COLO829 (cell line): ENCODE measurements around the gene IRX6.
A peak's percentile ranks its signal among the peaks of the same experiment; 100 is the strongest.

Source experiments
- DNase-seq: peaks from one replicate; pipeline ENCODE4 v3.0.0; 2012; ENCODE audit warnings: low spot score

Gene IRX6

DNA sequence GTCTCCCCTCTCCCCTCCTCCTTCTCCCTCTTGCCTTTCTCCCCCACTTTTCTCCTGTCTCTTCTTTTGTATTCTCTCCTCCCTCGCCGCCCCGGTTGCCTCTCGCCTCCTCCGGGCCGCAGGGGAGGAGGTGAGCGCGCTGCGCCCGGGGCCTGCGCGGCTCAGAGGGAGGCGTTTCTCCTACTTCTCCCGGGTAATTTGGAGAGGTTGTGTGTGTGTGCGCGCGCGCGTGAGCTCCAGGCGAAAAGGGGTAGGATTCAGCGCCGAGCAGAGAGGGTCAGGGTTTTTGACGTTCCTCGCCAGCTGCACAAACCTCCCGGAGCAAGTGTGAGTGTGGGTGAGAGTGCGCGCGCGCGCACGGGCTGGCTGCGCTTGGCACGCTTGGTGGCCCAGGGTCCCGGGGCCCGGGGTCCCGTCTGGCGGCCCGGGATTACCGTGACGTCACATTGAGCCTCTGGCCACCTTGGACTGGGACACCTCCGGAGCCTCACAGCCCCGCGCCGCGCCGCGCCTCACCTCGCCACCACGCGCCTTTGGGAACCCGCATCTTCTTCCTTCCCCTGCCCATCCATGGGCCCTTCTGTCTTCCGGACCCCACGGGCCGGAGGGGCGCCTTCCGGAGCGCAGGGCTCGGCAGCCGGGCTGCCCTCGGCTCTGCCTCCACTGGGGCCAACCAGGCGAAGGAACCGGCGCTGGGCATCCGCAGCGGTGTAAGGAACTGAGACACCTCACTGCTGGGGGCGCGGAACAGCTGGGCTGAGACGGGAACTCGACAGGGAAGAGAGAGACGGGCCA is 479 bp downstream of the IRX6 start:
- DNase-seq: no peak

DNA sequence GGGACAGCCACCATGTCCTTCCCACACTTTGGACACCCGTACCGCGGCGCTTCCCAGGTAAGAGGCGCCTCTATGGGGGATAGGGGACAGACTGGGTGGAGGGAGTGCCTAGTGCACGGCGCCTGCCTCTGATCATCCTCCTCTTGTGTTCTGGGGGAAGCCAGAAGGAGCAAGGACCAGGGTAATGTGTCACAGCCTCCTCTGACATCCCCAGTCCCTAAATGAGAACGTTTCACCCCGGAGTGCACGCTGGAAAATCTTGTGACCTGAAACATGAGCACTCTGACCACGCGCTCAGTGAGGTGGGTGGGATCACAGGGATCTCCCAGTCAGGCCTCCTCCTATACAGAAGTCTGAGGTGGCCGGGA is 1.1 kb downstream of the IRX6 start:
- no peak for DNase-seq

DNA sequence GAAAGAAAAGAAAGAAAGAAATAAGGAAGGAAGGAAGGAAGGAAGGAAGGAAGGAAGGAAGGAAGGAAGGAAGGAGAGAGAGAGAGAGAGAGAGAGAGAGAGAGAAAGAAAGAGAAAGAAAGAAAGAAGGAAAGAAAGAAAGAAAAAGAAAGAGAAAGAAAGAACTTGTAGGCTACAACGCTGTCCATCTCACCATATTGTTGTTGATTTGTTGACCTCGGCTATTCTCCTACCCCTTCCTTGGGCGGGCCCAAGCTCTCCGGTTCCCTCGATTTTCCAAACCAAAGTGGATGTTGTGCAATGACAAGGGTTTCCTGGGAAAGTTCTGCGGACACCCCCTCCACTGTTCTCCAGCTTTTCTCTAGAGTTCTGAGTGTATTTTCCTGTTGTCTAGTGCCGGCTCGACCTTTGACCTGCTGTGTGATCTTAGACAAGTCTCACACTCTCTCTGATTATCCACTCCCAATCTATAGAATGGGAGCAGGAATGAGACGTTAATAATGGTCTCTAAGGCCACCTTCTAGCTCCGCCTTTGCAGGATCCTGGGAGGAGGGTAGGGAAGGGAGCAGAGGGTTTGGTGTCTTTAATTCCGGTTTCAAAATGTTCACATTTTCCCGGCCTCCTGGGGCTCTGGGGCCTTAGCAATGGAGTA is 1.6 kb downstream of the IRX6 start:
- no peak for DNase-seq

DNA sequence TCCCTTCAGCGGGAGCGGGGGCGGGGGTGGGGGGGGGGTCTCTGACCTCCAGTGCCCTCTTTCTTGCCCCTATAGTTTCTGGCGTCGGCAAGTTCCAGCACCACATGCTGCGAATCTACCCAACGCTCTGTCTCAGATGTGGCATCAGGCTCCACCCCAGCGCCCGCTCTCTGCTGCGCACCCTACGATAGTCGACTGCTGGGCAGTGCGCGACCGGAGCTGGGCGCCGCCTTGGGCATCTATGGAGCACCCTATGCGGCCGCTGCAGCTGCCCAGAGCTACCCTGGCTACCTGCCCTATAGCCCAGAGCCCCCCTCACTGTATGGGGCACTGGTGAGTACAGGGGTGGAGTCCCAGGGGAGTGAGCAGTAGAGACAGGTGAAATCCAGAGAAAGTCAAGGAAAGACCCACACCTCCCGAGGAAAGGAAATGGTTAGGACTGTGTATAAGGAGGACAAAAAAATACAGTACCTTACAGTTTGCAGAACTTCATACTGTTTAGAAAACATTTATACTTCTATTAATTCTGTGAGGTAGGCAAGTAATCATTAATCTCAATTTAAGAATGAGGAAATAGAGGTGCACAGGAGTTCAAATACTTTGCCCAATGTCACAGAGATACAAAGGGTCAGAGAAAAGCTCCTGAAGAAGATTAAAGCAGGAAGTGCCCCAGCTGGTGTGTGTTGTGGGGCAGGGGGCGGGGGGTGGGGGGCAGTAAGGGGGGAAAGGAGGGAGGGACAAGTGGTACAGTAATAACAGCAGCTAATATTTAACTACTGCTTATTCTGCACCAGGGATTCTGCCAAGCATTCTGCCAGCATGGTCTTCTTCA is 2.5 kb downstream of the IRX6 start:
- DNase-seq: no peak

DNA sequence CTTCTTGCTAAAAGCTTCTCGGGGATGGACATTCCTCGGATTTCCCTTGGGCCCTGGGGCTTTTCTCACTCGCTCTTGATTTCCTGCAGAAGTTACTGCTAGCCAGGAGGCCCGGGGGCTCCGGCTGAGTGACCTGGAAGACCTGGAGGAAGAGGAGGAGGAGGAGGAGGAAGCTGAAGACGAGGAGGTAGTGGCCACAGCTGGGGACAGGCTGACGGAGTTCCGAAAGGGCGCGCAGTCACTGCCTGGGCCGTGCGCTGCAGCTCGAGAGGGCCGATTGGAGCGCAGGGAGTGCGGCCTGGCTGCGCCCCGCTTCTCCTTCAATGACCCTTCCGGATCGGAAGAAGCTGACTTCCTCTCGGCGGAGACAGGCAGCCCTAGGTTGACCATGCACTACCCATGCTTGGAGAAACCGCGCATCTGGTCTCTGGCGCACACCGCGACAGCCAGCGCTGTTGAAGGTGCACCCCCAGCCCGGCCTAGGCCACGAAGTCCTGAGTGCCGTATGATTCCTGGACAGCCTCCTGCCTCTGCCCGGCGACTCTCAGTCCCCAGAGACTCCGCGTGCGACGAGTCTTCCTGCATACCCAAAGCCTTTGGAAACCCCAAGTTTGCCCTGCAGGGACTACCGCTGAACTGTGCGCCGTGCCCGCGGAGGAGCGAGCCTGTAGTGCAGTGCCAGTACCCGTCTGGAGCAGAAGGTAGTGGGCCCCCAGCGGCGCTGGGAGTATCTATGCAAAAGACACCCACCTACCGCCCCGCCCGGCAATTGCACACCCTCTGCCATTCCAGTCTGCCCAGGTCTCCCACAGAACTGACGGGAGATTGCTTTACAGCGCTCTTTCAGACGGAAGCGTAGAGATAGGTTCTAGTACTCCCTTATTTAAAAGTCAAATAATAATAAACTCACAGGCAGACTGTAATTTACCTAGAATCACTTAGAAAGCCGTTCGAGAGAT is 4.9 kb downstream of the IRX6 start:
- no peak for DNase-seq

DNA sequence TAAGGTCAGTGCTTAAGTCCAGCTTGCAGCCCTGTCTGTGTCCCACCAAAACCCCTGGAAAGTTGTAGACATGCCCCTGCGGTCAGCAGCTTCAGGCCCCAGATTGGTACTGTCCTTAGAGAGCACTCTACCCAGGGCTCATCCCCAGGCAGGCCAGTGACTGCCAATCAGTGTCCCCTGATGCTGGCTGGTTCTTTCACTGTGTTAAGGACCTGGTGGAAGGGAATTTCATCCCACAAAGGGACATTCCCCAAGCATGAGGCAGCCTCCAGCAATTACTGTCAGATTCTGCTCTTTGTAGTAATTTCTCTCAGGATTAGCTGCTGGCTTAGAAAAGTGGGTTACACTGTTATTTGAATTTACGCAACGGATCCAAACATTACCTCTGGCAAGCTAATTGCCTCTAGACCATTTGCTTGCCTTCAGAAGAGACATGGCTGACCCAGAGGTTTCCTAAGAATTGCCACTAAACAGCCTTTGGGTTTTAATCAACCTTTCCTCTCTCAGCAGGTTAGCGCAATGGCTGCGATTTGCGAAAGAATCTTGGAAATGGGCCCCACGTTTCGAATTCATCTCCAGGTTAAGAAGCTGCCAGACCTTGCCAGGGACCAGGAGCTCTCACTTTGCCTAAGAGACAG is 5.9 kb downstream of the IRX6 start:
- no peak for DNase-seq

DNA sequence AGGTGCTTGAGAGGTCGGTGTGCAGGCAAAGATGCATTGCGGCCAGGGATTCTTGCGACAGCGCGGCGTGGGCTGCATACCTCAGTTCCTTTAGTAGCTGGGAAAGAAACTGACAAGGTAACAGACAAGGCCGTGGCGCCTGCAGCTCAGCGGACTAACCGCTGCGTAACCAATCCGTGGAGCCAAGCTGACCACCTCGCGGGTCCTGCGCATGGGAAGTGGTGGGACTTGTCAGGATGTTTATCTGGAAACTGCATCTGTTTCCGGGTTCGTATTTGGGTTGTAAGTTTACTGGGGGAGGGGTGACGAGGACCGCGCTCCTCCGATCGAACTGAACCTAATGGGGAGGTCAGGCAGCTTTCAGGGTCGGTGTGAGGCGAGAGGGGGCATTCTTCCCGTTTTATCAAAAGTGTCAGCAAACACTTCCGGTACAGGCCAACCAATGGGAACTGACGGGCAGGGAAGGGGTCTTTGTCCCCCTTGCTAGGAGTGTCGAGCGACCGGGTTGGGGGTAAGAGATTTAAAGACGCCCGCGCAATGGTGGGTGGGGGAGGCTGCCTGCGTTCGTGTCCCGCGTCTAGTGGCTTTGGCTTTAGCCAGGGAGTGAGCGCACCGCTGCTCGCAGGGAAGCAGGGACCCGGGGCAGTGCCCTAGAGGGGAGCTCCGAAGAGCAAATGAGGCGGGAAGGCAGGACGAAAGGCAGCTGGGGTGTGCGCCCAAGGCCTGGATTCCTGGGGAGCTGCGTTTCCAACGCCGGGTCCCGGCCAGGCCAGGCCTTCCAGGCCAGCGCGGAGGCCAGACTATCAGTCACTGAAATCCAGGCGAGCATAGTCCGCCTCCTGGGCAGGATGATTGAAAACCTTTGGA is 7.0 kb downstream of the IRX6 start:
- no peak for DNase-seq

DNA sequence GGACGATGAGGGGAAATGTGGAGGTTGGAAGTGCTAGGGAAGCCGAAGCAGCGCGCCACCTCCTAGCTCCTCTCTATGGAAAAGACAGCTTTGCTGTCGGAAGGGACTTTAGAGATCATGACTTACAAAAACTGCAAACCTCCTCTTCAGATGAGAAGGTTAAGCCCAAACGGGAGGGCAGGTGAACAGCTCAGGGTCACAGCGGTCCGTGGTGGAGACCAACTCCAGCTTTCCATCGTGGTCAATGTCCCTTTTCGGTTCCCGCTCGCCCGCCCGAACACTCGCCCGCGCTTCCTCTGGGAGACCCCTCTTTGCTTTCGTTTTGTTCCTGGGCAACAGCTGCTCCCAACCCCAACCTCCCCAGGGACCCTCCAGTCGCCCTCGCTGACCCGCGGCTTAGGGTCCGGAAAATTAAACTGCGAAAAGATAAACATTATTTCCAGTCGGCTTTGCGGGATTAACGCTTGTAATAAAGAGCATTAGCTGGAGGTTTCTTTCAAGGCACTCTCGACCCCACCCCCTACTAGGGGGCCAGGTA is 7.7 kb downstream of the IRX6 start:
- DNase-seq: no peak

DNA sequence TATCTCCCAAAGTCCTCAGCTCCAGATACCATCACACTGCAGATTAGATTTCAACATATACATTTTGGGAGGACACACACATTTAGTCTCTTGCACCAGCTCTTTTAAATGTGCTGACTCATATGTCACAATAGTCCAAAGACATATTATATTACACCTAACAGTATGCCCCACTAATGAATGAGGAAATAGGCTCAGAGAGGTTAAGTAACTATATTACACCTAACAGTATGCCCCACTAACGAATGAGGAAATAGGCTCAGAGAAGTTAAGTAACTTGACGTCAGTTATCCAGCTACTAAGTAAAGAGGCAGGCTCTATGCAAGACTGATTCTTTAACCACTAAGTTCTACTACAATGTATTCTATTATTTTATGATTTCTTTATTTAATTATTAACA is 9.7 kb downstream of the IRX6 start:
- no peak for DNase-seq

DNA sequence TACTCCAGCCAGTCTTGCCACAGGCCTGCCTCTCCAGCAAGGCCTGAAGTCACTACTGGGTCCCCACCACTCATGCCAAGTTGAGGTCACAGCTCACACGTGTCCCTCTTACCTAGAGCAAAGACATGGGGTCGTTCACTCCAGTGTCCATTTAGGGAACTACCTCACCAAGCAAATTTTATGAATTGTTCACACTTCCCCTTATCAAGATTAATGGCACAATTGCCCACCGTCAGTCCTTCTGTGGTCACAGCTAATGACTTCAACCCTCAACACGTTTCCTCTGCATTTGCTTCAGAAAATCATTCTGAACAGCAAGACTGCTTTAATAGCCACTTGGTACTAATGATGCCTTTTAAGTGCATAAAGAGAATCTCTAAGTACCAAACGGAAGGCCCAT is 14.6 kb downstream of the IRX6 start:
- DNase-seq: no peak

DNA sequence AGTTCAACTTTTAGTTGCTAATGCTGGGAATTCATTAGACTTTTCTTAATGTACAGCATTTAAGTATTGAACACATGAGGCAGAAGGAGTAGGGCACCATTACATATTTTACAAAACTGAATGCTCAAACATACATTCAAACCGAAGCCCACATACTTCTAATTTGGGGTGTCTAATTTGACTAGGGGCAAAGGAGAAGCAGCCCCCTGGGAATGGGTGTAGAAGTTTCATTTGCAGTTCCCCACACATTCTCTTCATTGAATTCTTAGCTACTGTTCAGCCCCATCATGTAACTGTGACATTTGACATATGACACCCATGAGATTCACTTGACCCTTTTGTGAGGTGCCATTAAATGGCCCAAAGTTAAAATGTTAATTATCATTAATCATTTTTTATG is 16.4 kb downstream of the IRX6 start:
- DNase-seq: no peak

DNA sequence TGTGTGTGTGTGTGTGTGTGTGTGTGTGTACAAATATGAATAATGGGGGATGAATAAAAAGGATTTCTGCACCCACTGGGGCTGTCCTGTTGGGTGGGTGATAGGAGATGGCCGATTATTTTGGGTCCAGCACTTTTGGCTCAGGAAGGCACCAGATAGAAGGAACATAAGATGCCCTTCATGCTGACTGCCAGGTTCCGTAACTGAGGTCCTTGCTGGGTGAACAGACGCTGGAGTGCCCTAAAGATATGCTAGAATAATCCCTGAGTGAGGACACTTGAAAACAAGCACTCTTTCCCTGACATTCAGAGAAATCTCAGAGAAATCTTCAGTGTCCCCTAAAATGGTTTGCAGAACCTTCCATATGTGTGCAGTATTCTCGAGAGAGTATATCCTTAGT is 17.7 kb downstream of the IRX6 start:
- no peak for DNase-seq

DNA sequence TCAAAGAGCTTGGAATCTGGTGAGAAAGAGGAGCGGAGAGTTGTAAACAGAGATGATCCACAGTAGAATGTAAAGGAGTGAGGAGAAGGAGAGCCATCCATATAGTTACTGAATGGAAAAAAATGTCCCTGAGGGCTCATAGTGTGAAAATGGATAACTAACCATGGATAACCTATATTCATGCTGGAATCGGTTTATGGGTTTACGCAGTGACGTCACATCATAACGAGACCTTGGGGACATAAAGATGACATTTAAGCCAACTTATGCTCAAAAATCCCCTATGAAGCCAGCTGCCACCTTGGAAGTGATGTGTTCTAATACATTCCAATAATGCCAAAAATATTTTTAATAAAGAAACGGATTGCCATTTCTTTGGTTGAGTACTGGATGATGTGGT is 22.5 kb downstream of the IRX6 start:
- no peak for DNase-seq

DNA sequence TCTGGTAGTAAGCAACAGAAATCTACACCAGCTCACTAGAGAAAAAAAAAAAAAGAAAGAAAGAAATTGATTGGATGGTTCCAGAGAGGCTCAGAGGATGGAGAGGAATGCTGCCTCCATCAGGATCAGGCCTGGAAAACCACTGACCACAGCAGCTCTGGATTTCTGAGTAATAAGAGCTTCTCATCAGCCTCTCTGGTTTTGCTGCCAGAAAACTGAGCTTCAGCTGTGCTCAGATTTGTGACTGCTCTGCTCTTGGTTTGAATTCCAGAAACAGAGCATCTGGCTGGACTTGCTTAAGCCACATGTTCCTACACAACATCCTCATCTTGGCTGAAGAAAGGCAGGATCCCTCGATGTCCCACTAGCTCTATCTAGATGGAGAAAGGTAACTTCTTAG is 25.9 kb downstream of the IRX6 start:
- no peak for DNase-seq

DNA sequence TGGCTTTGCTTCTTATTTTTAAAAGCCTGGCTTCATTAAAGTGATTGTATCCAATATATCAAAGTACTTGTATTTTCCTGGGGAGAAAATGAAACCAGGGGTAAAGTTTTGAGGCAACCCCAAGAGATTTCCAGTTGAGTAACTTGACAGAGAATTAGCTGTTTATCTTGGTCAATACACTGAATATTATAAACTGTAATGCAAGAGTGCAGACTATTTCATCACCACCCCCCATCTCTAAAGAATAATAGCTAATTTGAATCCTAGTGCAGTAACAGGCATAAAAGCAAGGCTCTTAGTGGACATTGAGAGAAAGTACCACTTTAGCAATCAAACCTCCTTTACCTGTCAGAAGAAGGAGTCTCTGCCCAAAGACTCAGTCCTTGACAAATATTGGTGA is 27.0 kb downstream of the IRX6 start:
- DNase-seq: no peak

DNA sequence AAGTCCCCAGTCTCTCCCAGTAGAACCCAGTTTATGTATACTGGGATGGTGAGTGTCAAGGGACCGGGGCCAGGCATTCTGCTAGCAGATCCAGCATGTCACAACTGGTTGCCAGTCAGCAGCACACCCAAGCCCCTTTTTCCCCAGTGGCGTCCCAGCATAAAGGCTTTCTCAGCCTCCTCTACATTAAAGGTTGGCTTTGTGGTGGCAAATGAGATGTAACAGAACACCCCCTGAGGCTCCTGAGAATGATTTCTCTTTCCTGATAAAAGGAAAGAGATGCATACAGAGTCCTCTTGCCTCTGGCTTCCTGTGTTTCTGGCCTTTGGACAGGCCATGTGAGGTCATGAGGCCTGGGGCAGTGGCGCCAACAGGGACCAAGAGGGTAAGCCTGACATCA is 27.9 kb downstream of the IRX6 start:
- DNase-seq: no peak

DNA sequence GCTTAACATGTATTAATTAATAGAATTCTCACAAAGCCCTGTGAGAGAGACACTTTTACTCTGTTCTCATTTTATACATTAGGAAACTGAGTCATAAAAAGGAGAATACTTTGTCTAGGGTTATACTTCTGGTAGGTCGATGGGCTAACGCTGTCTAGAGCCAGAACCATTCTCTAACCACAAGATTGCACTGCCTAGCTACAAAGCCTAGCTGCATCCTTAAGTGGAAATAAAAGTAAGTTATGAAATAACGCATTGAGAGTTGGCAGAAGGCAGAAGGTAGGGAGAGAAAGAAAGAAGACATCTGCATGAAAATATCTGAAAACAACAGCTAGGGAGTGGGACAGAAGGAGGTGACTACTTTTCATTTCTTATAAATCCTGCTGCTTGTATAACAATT is 33.2 kb downstream of the IRX6 start:
- no peak for DNase-seq

DNA sequence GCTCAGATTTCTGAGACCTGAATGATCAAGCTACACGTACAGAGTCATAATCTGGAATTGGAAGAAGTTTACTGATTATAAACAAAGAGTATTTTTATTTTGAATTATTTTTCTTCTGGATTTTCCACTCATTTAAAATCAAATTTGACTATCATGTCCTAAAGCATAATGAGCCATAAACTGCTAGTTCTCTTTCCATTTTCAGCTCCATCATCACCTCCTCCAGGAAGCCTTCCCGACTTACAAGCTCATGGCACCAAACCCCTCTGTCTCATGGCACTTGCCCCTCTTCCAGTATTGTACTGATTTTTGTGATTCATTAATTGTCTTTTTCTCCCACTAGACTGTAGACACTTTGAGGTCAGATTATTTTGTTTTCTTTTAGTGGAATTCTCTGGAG is 35.9 kb downstream of the IRX6 start:
- DNase-seq: no peak

DNA sequence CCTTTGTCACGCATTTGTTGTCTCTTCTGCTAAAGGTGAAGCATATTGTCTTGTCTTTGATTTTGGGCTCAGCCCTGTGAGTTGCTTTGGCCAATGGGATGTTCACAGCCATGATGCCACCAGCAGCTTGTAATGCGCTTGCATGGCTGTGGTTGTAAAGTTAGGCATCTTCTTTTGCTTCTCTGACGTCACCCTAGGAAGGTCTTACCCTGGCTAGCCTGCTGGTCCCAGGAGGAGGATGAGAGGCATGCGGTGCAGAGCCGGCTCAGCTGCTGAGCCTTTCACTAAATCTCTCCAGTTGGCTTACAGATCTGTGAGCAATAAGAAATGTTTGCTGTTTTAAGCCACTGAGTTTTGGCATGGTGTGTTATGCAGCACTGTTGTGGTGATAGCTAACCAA is 40.8 kb downstream of the IRX6 start:
- DNase-seq: no peak

DNA sequence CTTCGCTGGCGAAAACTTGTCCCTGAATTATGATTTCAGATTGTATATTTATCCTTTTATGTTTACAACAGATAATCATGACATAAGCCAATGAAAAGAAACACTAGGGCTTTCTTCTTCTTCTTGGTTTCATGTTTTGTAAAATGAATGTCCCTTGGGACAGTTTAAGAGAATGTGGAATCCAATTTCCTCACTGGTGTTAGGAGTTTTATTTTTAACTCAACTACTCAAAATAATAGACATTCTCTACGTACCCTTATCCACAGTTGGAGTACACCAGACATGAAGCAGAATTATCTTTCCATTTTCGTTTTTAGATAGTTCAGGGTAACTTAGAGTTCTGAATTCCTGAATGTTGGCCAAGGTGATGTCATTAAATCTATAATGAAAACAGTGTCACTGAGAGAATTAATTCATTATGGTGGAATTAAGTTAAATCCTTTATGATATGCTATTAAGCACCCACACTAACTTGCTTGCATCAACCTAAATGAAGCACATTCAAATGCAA is 43.4 kb downstream of the IRX6 start:
- peak; percentile 51 for DNase-seq
